OCI-LY7 (cell line): ENCODE results near the gene SNTB2. TPM values are rescaled to one million over a fixed set of nuclear protein-coding genes. Genes with fewer than 3 reads are reported as not detected.
"Not testable (repeated sequence)": the region's sequence is repeated elsewhere in the genome, so short reads cannot be mapped to it uniquely, and the experiment has no call there.

Experiments
- BruUV-seq: library from RNA; stranded (reverse); fragments of 400-500 nt; replicated peaks from 2 replicates; lab custom pipeline; 2021; lab: Mats Ljungman, UMichigan
- CTCF ChIA-PET: fragments of 300-600 bp; sonication (Branson Sonifier 250); formaldehyde crosslinking; loops from one replicate; lab custom pipeline; 2022; ENCODE audit warnings: antibody characterized with exemption; ENCODE audit not compliant: unreplicated experiment; lab: Charles Lee
- POLR2A ChIA-PET: fragments of 300-600 bp; sonication (Branson Sonifier 250); formaldehyde crosslinking; loops from one replicate; lab custom pipeline; 2022; ENCODE audit warnings: antibody characterized with exemption; lab: Charles Lee
- DNase-seq: peaks from one replicate; pipeline ENCODE4 v3.0.0-alpha.2; 2015; ENCODE audit warnings: low spot score
- H2AFZ ChIP-seq: fragments of 200-600 bp; sonication (generic), shearing (Covaris generic); 2 replicates; pipeline ENCODE4 v1.6.1; 2014; ENCODE audit warnings: mild to moderate bottlenecking, antibody characterized with exemption, low read length, moderate library complexity
- H3K27ac ChIP-seq: fragments of 200-600 bp; sonication (generic); 2 replicates; pipeline ENCODE4 v1.5.1; 2014; ENCODE audit warnings: mixed run types, low read depth, mild to moderate bottlenecking, moderate library complexity, low read length, inconsistent platforms; ENCODE audit not compliant: poor library complexity, severe bottlenecking
- H3K36me3 ChIP-seq: fragments of 200-600 bp; sonication (generic); 2 replicates; pipeline ENCODE4 v1.6.1; 2014; ENCODE audit warnings: mild to moderate bottlenecking, antibody characterized with exemption, low read length, moderate library complexity, mixed read lengths; ENCODE audit not compliant: insufficient read depth
- H3K4me1 ChIP-seq: fragments of 200-600 bp; sonication (generic); 2 replicates; pipeline ENCODE4 v1.5.1; 2014; ENCODE audit warnings: mild to moderate bottlenecking, low read length; ENCODE audit not compliant: insufficient read depth, poor library complexity, severe bottlenecking
- H3K4me2 ChIP-seq: fragments of 200-600 bp; sonication (generic); 2 replicates; pipeline ENCODE4 v1.6.1; 2014; ENCODE audit warnings: mild to moderate bottlenecking, low read length
- H3K4me3 ChIP-seq: fragments of 200-600 bp; sonication (generic); 2 replicates; pipeline ENCODE4 v1.5.1; 2014; ENCODE audit warnings: mild to moderate bottlenecking, low read depth, low read length; ENCODE audit not compliant: poor library complexity, severe bottlenecking
- H3K79me2 ChIP-seq: fragments of 200-600 bp; sonication (generic); 2 replicates; pipeline ENCODE4 v1.6.1; 2016; ENCODE audit warnings: low read depth, mild to moderate bottlenecking, low read length, moderate library complexity, mixed read lengths; ENCODE audit not compliant: insufficient read depth
- H3K9me2 ChIP-seq: fragments of 200-600 bp; sonication (generic); 2 replicates; pipeline ENCODE4 v1.6.1; 2016; ENCODE audit warnings: mild to moderate bottlenecking, low read length, mixed read lengths; ENCODE audit not compliant: insufficient read depth
- H3K9me3 ChIP-seq: fragments of 200-600 bp; sonication (generic); 2 replicates; pipeline ENCODE4 v1.6.1; 2014; ENCODE audit warnings: mild to moderate bottlenecking, mixed run types, low read length, mixed read lengths
- H4K20me1 ChIP-seq: fragments of 200-600 bp; sonication (generic); 2 replicates; pipeline ENCODE4 v1.6.1; 2014; ENCODE audit warnings: mild to moderate bottlenecking, antibody characterized with exemption, low read length, moderate library complexity, mixed read lengths; ENCODE audit not compliant: insufficient read depth
- CTCF ChIP-seq: fragments of 200-600 bp; sonication (generic); conservative IDR thresholded peaks from 2 replicates; pipeline ENCODE4 v1.5.1; 2014; ENCODE audit warnings: mild to moderate bottlenecking, antibody characterized with exemption, low read length, moderate library complexity, mixed read lengths
- EZH2phosphoT487 ChIP-seq: fragments of 200-600 bp; sonication (generic); IDR thresholded peaks from 2 replicates; pipeline ENCODE4 v1.6.1; 2018; ENCODE audit warnings: low read depth, borderline replicate concordance, mild to moderate bottlenecking, mixed run types, antibody characterized with exemption, low read length, moderate library complexity, mixed read lengths
- intact Hi-C: fragments of 100-400 bp; cut with micrococcal nuclease; formaldehyde crosslinking; loops from one replicate; pipeline ENCODE4 v1.10.0; 2022; ENCODE audit not compliant: unreplicated experiment
- total RNA-seq, 2 experiments: library from RNA; depleted of rRNA in 1 of 2; stranded (reverse); fragments of >200 nt in 1 of 2; shearing (Covaris generic) in 1 of 2; gene quantifications; 2 replicates each; pipeline ENCODE4 v1.2.3, GENCODE V29; 2014 to 2022

The SNTB2 gene
- total RNA-seq, 2 experiments from 2014 or later, result 21.2 to 34.1 TPM

- peaks cover 3% of the 10 kb centered on the region for H3K4me1 ChIP-seq
- CTCF ChIA-PET, result no interaction called here
- TF ChIP-seq EZH2phosphoT487 (no peak), CTCF (no peak)
- DNase-seq, result no peak
- H3K27ac ChIP-seq, result no peak overlapping the region
- H3K9me2 ChIP-seq, result no peaks in the 10 kb centered on the region
- no peak overlapping the region for H2AFZ ChIP-seq
- no peak overlapping the region for H3K4me2 ChIP-seq
- no peak overlapping the region for H3K4me3 ChIP-seq
- H4K20me1 ChIP-seq, result no peaks in the 10 kb centered on the region
- H3K9me3 ChIP-seq, result no peaks in the 10 kb centered on the region
- H3K36me3 ChIP-seq, result peaks cover 24% of the 10 kb centered on the region
- intact Hi-C loops, result no loop called here
- BruUV-seq, result no TSS peak
- no peaks in the 10 kb centered on the region for H3K79me2 ChIP-seq
- POLR2A ChIA-PET, result interaction anchor here (0.6 kb wide), 1 partner anchor 18 kb away, joined by 7 read pairs; no protein-coding TSS in a partner anchor
Measured at GRCh38 chr16:69253870-69254341, 66.9 kb downstream of the SNTB2 start.

- H4K20me1 ChIP-seq, DNase-seq, H3K9me2 ChIP-seq, H3K9me3 ChIP-seq, BruUV-seq, H3K27ac ChIP-seq, H2AFZ ChIP-seq, intact Hi-C loops, H3K4me2 ChIP-seq, H3K4me1 ChIP-seq, H3K4me3 ChIP-seq, H3K79me2 ChIP-seq, CTCF ChIA-PET: not testable (repeated sequence)
- POLR2A ChIA-PET, result interaction anchor here (0.5 kb wide), 1 partner anchor 404 kb away, joined by 3 read pairs; no protein-coding TSS in a partner anchor
- H3K36me3 ChIP-seq, result peaks cover 36% of the 10 kb centered on the region
Measured at GRCh38 chr16:69259428-69259764, 72.4 kb downstream of the SNTB2 start.

- H3K4me1 ChIP-seq, result peaks cover 5% of the 10 kb centered on the region
- H3K79me2 ChIP-seq, result no peaks in the 10 kb centered on the region
- CTCF ChIA-PET, result no interaction called here
- H3K4me2 ChIP-seq, result no peak overlapping the region
- BruUV-seq, result no TSS peak
- no peaks in the 10 kb centered on the region for H3K9me3 ChIP-seq
- no peak overlapping the region for H3K4me3 ChIP-seq
- TF ChIP-seq EZH2phosphoT487 (no peak), CTCF (no peak)
- no peaks in the 10 kb centered on the region for H4K20me1 ChIP-seq
- intact Hi-C loops, result no loop called here
- H3K36me3 ChIP-seq, result peaks cover 41% of the 10 kb centered on the region
- DNase-seq, result no peak
- no peak overlapping the region for H3K27ac ChIP-seq
- no peaks in the 10 kb centered on the region for H3K9me2 ChIP-seq
- POLR2A ChIA-PET, result interaction anchor here (0.5 kb wide), 1 partner anchor 403 kb away, joined by 3 read pairs; no protein-coding TSS in a partner anchor
- no peak overlapping the region for H2AFZ ChIP-seq
Measured at GRCh38 chr16:69260019-69260418, 73.1 kb downstream of the SNTB2 start.
